ENCODE measurements around the gene ACVR1B.

DNA sequence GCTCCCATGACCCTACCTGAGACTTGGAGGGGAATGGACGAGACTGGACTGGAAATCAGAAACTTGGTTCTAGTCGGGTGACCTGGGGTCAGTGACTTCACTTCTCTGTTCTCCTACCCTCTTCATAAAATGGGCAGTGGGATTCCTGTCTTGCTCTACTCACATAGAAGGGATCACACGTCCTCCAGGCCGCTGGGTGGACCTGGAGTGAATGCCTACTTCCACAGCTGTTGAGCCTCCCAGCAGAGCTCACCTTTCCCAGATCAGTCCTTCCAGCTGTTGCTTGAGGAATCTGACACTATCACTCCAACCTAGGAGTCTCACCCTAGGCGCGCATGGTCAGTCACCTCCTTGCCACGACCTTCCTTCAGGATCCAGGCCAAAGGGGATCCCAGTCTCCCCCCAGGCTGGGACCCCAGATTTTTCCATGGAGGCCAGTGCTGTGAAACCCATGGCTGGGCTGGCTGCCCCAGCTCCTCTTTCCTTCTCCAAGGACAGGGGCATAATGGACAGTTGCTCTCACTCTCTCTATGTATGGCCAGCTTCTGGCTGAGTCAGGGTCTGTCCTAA is 43.6 kb upstream of the ACVR1B start:
- TF ChIP-seq EZH2 (optimal IDR thresholded peaks at IDR 0.05; ENCODE audit: low read depth, low read length) = no peak
- TF ChIP-seq, protein P1, sequence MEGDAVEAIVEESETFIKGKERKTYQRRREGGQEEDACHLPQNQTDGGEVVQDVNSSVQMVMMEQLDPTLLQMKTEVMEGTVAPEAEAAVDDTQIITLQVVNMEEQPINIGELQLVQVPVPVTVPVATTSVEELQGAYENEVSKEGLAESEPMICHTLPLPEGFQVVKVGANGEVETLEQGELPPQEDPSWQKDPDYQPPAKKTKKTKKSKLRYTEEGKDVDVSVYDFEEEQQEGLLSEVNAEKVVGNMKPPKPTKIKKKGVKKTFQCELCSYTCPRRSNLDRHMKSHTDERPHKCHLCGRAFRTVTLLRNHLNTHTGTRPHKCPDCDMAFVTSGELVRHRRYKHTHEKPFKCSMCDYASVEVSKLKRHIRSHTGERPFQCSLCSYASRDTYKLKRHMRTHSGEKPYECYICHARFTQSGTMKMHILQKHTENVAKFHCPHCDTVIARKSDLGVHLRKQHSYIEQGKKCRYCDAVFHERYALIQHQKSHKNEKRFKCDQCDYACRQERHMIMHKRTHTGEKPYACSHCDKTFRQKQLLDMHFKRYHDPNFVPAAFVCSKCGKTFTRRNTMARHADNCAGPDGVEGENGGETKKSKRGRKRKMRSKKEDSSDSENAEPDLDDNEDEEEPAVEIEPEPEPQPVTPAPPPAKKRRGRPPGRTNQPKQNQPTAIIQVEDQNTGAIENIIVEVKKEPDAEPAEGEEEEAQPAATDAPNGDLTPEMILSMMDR (IDR thresholded peaks at IDR 0.05; ENCODE audit: low read length) = no peak
- TF ChIP-seq EZH2phosphoT487 (IDR thresholded peaks at IDR 0.05; ENCODE audit: low read length) = no peak

All from MM.1S (cell line).